ENCODE data around the gene ECHDC3. TPM values are rescaled to one million over a fixed set of nuclear protein-coding genes. Genes with fewer than 3 reads are reported as not detected.

Gene ECHDC3
- total RNA-seq, 1 donor from 2014 or later, result 17.0 TPM

Other genes with a start within 250 kb of the ECHDC3 start
- 23.6 TPM for gene USP6NL, start 130.7 kb upstream of the ECHDC3 start, total RNA-seq
- 4.9 TPM for gene PROSER2, start 81.0 kb downstream of the ECHDC3 start, total RNA-seq